Panc1 (cell line): Measurements from ENCODE around the gene TXNRD1.

Source experiments
- CTCF ChIP-seq: fragments of 450-650 bp; IDR thresholded peaks from 2 replicates; pipeline ENCODE4 v1.5.1; 2017; ENCODE audit warnings: mild to moderate bottlenecking
- POLR2AphosphoS5 ChIP-seq: IDR thresholded peaks from 2 replicates; pipeline ENCODE4 v1.6.1; 2012; ENCODE audit warnings: mild to moderate bottlenecking, low read depth, low read length, moderate library complexity
- REST ChIP-seq, 2 experiments: IDR thresholded peaks; 2 replicates each; pipeline ENCODE4 v1.6.1; 2011 to 2012; ENCODE audit warnings: low read depth in 2 of 2, control low read depth in 1 of 2, low read length in 1 of 2, mild to moderate bottlenecking in 1 of 2, moderate library complexity in 1 of 2; ENCODE audit not compliant: insufficient read depth in 1 of 2
- SIN3A ChIP-seq: IDR thresholded peaks from 2 replicates; pipeline ENCODE4 v1.6.1; 2012; ENCODE audit warnings: low read depth, mild to moderate bottlenecking, low read length, moderate library complexity, borderline replicate concordance; ENCODE audit not compliant: insufficient read depth
- TCF7L2 ChIP-seq: IDR thresholded peaks from 2 replicates; pipeline ENCODE4 v1.6.1; 2011; ENCODE audit warnings: mild to moderate bottlenecking, low read depth, low read length, inconsistent platforms

GRCh38 chr12:104381341-104381730, 165.8 kb downstream of the TXNRD1 start:
- TF ChIP-seq POLR2AphosphoS5: no peak
- TF ChIP-seq CTCF: no peak
- no peak for TF ChIP-seq REST (IDR thresholded peaks at IDR 0.05; ENCODE audit: insufficient read depth in 1 of 2, low read depth in 2 of 2, low read length in 1 of 2)
- no peak for TF ChIP-seq SIN3A
- no peak for TF ChIP-seq TCF7L2
